ENCODE measurements around the gene MCTP1.

DNA sequence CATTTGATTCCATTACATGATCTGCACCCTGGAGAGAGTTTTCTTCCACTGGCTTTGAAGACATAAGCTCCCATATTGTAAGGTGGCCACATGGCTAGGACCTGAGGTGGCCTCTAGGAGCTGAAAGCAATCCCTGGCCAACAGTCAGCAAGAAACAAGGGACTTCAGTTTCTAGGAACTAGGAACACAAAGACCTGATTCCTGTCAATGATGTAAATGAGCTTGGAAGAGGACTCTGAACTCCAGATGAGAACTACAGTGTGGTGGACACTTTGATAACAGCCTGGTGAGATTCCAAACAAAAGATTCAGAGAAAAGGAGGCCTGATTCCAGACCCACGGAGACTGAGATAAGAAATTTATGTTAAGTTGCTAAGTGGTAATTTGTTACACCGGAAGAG is 129.0 kb downstream of the MCTP1 start:
- TF ChIP-seq CTCF (conservative IDR thresholded peaks at IDR 0.05; ENCODE audit: low read length) (no peak), EZH2phosphoT487 (IDR thresholded peaks at IDR 0.05; ENCODE audit: borderline replicate concordance) (no peak)
